Measurements from ENCODE around the gene LDAH.

LDAH gene

GRCh38 chr2:20637147-20637546 lies 185.8 kb downstream of the LDAH start:
- no peak for TF ChIP-seq CTCF (IDR thresholded peaks at IDR 0.05; ENCODE audit: insufficient read depth, low read depth, low read length, missing control alignments)
- no peak for DNase-seq (ENCODE audit: low read depth)
- H3K4me3 ChIP-seq (ENCODE audit: low read length): no peak overlapping the region

- DNase-seq (ENCODE audit: low read depth): peak; percentile 75
- H3K4me3 ChIP-seq (ENCODE audit: low read length): no peak overlapping the region
- peak; percentile 85 for TF ChIP-seq CTCF (IDR thresholded peaks at IDR 0.05; ENCODE audit: insufficient read depth, low read depth, low read length, missing control alignments)
Observed at GRCh38 chr2:20635675-20636584, 187.0 kb downstream of the LDAH start.

GRCh38 chr2:20635113-20635510 lies 187.8 kb downstream of the LDAH start:
- no peak overlapping the region for H3K4me3 ChIP-seq (ENCODE audit: low read length)
- DNase-seq (ENCODE audit: low read depth): no peak
- no peak for TF ChIP-seq CTCF (IDR thresholded peaks at IDR 0.05; ENCODE audit: insufficient read depth, low read depth, low read length, missing control alignments)

GRCh38 chr2:20634507-20635112 lies 188.3 kb downstream of the LDAH start:
- peak; percentile 75 for DNase-seq (ENCODE audit: low read depth)
- no peak overlapping the region for H3K4me3 ChIP-seq (ENCODE audit: low read length)
- TF ChIP-seq CTCF (IDR thresholded peaks at IDR 0.05; ENCODE audit: insufficient read depth, low read depth, low read length, missing control alignments): no peak

Measured in epithelial cell of esophagus (primary cell).